ENCODE measurements around the gene DDX47.
A peak's percentile ranks its signal among the peaks of the same experiment; 100 is the strongest.

The DDX47 gene

DNA sequence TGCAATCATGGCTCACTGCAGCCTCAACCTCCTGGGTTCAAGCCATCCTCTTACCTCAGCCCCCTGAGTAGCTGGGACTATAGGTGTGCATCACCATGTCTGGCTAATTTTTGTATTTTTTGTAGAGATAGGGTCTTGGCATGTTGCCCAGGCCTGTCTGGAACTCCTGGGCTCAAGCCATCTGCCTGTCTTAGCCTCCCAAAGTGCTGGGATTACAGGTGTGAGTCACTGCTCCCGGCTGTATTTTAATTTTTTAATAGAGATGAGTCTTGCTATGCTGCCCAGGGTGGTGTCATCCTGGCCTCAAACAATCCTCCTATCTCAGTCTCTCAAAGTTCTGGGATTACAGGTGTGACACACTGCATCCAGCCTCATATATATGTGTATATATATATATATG, 46.5 kb downstream of the DDX47 start:
- no peak for TF ChIP-seq RARB (CRISPR knock-in tag; IDR thresholded peaks at IDR 0.05)
- peak; percentile 46; the same call in 1 of the 2 replicates for TF ChIP-seq ISL1 (CRISPR knock-in tag; IDR thresholded peaks at IDR 0.05)
- ATAC-seq: peak; percentile 62

GRCh38 chr12:12864243-12864642, 51.1 kb downstream of the DDX47 start:
- TF ChIP-seq, protein P1, sequence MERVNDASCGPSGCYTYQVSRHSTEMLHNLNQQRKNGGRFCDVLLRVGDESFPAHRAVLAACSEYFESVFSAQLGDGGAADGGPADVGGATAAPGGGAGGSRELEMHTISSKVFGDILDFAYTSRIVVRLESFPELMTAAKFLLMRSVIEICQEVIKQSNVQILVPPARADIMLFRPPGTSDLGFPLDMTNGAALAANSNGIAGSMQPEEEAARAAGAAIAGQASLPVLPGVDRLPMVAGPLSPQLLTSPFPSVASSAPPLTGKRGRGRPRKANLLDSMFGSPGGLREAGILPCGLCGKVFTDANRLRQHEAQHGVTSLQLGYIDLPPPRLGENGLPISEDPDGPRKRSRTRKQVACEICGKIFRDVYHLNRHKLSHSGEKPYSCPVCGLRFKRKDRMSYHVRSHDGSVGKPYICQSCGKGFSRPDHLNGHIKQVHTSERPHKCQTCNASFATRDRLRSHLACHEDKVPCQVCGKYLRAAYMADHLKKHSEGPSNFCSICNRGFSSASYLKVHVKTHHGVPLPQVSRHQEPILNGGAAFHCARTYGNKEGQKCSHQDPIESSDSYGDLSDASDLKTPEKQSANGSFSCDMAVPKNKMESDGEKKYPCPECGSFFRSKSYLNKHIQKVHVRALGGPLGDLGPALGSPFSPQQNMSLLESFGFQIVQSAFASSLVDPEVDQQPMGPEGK (CRISPR knock-in tag; IDR thresholded peaks at IDR 0.05; ENCODE audit: borderline replicate concordance): no peak
- no peak for ATAC-seq

DNA sequence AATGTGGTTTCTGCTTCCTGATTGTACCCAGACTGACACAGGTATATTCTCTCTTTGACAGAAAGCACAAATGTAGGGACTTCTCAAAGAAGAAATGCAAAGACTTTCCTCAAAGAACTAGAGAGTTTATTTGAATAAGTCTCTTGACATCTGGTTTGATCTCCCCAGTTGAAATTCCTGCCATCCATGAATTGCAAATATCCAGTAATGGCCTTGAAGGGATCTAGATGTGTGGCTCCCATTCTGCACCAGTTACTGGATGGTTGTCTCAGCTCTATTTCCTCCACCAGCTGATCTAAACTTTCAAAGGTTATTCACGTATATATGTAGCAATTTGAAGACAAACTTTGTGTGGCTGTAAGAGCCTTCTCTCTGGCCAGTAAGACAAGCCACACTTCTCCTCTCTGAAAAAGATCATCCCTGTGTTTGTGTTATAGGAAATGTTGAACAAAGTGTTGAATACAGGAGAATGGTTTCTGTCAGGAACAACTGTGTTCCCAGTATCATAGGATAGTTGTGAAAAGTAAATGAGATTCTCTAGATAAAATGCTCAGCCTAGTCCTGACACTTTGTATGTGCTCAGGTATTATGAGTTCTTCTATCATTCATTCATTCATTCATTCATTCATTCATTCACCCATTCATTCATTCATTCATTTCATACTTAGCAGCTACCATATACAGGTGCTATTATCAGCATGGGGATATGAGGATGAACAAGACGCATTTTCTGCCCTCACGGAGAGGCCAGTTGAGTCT, 55.5 kb downstream of the DDX47 start:
- TF ChIP-seq ESRRG (CRISPR knock-in tag; IDR thresholded peaks at IDR 0.05): no peak
- no peak for TF ChIP-seq ZC3H10 (CRISPR knock-in tag; IDR thresholded peaks at IDR 0.05)
- no peak for TF ChIP-seq OSR1 (CRISPR knock-in tag; IDR thresholded peaks at IDR 0.05)
- no peak for TF ChIP-seq ZNF565 (CRISPR knock-in tag; conservative IDR thresholded peaks at IDR 0.05; ENCODE audit: low read depth)
- TF ChIP-seq ZNF8 (CRISPR knock-in tag; IDR thresholded peaks at IDR 0.05): no peak
- TF ChIP-seq, protein P2, sequence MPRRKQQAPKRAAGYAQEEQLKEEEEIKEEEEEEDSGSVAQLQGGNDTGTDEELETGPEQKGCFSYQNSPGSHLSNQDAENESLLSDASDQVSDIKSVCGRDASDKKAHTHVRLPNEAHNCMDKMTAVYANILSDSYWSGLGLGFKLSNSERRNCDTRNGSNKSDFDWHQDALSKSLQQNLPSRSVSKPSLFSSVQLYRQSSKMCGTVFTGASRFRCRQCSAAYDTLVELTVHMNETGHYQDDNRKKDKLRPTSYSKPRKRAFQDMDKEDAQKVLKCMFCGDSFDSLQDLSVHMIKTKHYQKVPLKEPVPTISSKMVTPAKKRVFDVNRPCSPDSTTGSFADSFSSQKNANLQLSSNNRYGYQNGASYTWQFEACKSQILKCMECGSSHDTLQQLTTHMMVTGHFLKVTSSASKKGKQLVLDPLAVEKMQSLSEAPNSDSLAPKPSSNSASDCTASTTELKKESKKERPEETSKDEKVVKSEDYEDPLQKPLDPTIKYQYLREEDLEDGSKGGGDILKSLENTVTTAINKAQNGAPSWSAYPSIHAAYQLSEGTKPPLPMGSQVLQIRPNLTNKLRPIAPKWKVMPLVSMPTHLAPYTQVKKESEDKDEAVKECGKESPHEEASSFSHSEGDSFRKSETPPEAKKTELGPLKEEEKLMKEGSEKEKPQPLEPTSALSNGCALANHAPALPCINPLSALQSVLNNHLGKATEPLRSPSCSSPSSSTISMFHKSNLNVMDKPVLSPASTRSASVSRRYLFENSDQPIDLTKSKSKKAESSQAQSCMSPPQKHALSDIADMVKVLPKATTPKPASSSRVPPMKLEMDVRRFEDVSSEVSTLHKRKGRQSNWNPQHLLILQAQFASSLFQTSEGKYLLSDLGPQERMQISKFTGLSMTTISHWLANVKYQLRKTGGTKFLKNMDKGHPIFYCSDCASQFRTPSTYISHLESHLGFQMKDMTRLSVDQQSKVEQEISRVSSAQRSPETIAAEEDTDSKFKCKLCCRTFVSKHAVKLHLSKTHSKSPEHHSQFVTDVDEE (CRISPR knock-in tag; IDR thresholded peaks at IDR 0.05): no peak
- TF ChIP-seq TOX (CRISPR knock-in tag; IDR thresholded peaks at IDR 0.05; ENCODE audit: borderline replicate concordance): no peak
- no peak for TF ChIP-seq PPARA (CRISPR knock-in tag; IDR thresholded peaks at IDR 0.05; ENCODE audit: borderline replicate concordance)
- TF ChIP-seq, protein P1 (CRISPR knock-in tag; IDR thresholded peaks at IDR 0.05; ENCODE audit: borderline replicate concordance): no peak
- no peak for TF ChIP-seq ZFP3 (CRISPR knock-in tag; IDR thresholded peaks at IDR 0.05)
- TF ChIP-seq, protein P3, sequence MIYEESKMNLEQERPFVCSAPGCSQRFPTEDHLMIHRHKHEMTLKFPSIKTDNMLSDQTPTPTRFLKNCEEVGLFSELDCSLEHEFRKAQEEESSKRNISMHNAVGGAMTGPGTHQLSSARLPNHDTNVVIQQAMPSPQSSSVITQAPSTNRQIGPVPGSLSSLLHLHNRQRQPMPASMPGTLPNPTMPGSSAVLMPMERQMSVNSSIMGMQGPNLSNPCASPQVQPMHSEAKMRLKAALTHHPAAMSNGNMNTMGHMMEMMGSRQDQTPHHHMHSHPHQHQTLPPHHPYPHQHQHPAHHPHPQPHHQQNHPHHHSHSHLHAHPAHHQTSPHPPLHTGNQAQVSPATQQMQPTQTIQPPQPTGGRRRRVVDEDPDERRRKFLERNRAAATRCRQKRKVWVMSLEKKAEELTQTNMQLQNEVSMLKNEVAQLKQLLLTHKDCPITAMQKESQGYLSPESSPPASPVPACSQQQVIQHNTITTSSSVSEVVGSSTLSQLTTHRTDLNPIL (CRISPR knock-in tag; IDR thresholded peaks at IDR 0.05; ENCODE audit: low read depth): no peak
- no peak for TF ChIP-seq ISL1 (CRISPR knock-in tag; IDR thresholded peaks at IDR 0.05)
- TF ChIP-seq, protein P4, sequence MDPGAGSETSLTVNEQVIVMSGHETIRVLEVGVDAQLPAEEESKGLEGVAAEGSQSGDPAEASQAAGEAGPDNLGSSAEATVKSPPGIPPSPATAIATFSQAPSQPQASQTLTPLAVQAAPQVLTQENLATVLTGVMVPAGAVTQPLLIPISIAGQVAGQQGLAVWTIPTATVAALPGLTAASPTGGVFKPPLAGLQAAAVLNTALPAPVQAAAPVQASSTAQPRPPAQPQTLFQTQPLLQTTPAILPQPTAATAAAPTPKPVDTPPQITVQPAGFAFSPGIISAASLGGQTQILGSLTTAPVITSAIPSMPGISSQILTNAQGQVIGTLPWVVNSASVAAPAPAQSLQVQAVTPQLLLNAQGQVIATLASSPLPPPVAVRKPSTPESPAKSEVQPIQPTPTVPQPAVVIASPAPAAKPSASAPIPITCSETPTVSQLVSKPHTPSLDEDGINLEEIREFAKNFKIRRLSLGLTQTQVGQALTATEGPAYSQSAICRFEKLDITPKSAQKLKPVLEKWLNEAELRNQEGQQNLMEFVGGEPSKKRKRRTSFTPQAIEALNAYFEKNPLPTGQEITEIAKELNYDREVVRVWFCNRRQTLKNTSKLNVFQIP (CRISPR knock-in tag; IDR thresholded peaks at IDR 0.05; ENCODE audit: borderline replicate concordance, low read depth): no peak
- TF ChIP-seq TCF4 (CRISPR knock-in tag; IDR thresholded peaks at IDR 0.05; ENCODE audit: borderline replicate concordance): no peak
- no peak for TF ChIP-seq ZNF70 (CRISPR knock-in tag; IDR thresholded peaks at IDR 0.05)
- TF ChIP-seq GLIS3 (CRISPR knock-in tag; IDR thresholded peaks at IDR 0.05): no peak
- TF ChIP-seq SNAI2 (CRISPR knock-in tag; IDR thresholded peaks at IDR 0.05): no peak
- TF ChIP-seq ARNTL (CRISPR knock-in tag; IDR thresholded peaks at IDR 0.05; ENCODE audit: borderline replicate concordance, low read depth): no peak
- ATAC-seq: no peak
